Fibroblast of peridontal ligament (primary cell): Measurements from ENCODE around the gene FASTKD3.

ENCODE experiments used
- DNase-seq: peaks from one replicate; pipeline ENCODE4 v3.0.0-alpha.2; 2010; ENCODE audit errors: extremely low read depth

The FASTKD3 gene

GRCh38 chr5:7849681-7850394 lies 19.0 kb downstream of the FASTKD3 start:
- no peak for DNase-seq

DNA sequence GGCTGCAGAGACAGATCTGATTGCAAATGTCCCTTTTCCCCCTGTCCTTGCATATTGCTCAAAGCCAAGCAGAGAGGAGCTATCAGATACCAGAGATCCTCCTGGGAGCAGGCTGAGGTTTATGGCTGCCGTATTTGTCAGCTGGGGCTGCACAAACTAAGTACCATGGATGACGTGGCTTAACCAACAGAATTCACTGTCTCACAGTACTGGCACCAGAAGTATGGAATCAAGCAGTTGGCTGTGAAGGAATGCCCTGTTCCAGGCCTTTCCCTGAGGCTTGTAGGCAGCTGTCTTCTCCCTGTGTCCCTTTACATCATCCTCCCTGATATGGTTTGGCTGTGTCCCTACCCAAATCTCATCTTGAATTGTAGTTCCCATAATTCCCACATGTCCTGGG lies 20.5 kb downstream of the FASTKD3 start:
- peak; percentile 59 for DNase-seq

DNA sequence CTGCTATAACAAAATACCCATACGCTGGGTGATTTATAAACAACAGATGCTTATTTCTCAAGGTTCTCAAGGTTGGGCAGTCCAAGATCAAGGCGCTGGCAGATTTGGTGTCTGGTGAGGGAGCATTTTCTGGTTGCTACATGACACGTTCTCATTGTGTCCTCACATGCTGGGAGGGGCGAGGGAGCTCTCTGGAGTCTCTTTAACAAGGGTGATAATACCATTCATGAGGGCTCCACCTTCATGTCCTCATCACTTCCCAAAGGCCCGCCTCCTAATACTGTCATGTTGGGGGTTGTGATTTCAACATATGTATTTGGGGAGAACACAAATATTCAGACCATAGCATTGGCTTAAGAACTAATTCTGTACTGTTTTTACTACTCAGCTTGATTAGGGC lies 22.5 kb downstream of the FASTKD3 start:
- DNase-seq: no peak

DNA sequence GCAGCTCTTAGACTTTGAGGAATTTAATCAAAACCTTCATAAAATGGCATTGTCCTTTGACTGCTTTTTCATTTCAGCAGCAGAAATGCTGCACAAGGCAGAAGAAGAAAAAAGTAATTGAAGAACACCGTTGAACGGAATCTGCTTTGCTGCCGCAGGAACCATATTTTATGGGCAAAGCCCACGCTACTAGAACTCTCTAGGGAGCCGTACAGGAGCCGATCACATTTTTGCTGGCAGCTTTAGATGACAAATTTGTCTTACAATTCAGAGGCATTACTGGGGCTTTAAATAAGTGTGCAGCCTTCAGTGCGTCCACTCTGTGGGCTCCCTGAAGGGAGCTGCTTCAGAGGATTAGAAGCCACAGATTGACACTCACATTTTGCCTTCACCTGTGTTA lies 23.3 kb downstream of the FASTKD3 start:
- no peak for DNase-seq

DNA sequence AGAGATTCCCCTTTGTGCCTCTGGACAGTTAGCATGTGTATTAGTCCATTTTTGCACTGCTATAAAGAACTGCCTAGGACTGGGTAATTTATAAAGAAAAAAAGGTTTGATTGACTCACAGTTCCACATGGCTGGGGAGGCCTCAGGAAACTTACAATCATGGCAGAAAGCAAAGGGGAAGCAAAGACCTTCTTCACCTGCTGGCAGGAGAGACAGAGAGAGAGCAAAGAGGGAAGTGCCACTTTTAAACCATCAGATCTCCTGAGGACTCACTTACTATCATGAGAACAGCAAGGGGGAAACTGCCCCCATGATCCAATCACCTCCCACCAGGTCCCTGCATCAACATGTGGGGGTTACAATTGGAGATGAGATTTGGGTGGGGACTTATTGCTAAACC lies 23.9 kb downstream of the FASTKD3 start:
- DNase-seq: no peak

DNA sequence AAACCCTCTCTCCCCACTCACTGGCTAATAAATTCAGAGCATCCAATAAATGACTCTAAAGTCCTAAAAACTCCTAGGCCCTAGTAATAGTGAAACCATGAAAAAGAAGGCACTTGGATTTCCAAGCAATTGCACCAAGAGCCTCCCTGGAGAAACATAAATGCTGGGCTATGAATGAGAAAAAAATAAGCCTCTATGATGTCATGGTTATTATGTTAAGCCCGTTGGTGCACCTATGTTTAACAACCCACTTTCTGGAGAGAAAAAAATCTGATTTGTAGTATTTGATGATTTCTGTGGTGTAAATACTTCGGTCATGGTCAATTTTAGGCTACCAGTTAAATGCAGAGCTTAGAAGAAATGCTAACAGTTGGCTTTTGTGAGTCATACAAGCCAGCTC lies 26.3 kb downstream of the FASTKD3 start:
- DNase-seq: no peak

DNA sequence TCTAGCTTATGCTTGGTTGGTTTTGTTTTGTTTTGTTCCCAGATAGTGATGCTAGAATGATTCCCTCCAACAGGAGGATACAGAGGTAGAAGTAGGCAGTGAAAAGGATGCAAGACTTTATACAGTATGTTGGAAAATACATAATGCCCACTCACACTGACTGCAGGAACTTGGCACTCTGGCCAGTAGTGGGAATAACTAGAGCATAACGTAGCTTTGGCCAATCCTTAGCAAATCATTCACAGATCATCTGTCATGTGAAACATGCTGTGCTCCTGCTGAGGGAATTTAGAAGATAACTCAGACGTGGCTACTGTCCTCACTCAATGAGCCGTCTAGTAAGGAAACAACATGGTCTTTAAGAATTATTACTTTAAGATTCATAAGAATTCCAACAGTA lies 31.4 kb downstream of the FASTKD3 start:
- DNase-seq: no peak

DNA sequence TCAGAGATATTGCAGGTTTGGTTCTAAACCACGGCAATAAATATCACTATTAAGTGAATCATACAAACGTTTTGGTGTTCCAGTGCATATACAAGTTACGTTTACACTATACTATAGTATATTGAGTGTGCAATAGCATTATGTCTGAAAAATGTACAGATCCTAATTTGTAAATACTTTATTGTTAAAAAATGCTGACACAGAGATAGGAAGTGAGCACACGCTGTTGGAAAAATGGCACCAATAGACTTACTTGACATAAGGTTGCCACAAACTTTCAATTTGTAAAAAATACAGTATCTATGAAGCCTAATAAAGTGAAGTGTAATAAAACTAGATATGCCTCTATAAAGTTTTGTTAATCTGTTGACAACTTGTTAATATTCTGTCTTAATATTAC lies 33.8 kb downstream of the FASTKD3 start:
- DNase-seq: no peak

DNA sequence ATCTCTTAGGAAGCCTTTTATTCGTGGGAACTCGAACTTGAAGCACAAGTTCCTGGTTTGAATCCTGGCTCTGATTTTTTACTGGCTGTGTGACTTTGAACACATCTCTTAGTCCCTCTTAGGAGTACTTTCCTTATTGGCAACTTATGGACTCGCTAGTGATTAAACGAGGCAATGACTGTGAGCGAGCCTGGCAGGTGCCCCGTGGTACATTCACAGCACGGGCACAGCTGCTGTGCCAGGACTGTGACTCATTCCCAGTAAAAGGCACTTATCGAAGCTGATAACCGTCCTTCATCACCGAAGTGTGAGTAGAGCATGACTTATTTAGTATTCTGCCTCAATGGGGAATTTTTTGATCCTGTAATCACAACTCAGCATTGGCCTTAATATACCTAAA lies 40.6 kb downstream of the FASTKD3 start:
- no peak for DNase-seq

DNA sequence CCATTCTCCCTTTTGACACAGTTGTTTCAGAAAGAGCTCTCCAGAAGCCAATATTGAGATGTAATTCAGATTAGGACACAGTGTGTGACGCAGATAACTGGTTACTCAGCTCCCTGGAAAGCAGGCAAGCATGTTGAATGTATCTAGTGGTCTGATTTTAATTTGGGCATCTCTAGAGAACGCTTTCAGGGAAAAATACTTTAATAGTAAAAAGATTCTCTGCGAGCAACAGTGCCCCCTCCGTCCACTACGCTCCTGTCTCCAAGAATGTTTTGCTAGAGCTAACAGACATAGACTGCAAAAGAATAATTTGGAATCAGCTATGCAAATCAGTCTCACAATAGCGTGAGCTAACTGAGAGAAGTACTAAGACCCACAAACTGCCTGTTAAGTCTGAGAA lies 41.2 kb downstream of the FASTKD3 start:
- peak; percentile 73 for DNase-seq

DNA sequence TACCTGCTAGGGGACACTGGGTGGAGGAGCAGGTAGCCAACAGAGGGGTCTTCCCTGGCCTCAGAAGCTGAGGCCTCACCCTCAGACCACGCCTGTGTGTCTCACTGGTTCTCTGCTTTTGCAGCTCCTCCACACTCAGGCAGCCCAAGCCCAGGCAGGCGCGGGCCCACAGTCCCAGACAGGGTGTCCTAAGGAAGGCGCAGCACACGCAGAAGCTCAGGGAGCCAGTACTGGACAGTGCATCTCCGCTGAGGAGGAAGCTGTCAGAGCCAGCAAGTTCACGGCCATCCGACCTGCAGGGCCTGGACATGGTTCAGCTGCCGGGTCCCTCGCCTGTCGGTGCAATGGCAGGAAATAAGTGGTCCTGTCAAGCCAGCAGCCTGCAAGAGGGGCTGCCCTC lies 43.2 kb downstream of the FASTKD3 start:
- no peak for DNase-seq

- no peak for DNase-seq
Observed at GRCh38 chr5:7824995-7825394, 43.8 kb downstream of the FASTKD3 start.

GRCh38 chr5:7823594-7823993 lies 45.2 kb downstream of the FASTKD3 start:
- DNase-seq: no peak

DNA sequence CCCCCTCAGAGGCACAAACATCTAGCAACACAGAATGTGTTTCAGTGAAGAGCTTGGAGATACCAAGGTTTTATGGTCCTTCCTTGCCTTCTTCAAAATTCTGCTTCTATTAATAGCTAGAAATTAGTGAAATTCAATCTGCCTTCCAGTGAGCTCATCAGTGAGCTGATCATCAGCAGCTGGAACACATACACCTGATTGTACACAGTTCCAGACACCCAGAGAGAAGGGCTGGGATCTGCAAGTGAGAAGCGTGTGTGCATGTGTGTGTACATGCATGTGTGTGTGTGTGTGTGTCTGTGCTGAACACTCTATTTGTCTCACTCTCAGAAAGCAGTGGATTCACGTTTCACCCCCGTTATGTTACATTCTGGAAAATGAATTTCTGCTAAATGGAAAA lies 46.4 kb downstream of the FASTKD3 start:
- DNase-seq: no peak

DNA sequence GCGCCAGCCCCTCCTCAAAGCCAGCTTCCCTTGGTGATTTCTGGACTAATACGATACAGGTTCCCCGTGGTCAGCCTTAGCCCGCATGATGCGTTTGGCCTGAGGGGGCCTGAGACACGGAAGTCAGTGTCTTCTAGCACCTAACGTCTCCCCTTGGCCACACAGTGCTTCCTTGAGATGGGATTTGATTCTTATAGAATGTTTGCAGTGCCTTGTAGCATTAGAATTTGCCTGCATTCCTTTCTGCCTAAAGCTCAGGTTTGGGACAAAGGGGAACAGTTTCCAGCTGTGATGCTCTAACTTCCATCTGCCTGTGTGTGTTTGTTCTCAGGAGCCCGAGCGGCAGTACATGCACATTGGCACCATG lies 52.3 kb downstream of the FASTKD3 start:
- DNase-seq: no peak

- peak; percentile 40 for DNase-seq
Observed at GRCh38 chr5:7815892-7816534, 52.8 kb downstream of the FASTKD3 start.

DNA sequence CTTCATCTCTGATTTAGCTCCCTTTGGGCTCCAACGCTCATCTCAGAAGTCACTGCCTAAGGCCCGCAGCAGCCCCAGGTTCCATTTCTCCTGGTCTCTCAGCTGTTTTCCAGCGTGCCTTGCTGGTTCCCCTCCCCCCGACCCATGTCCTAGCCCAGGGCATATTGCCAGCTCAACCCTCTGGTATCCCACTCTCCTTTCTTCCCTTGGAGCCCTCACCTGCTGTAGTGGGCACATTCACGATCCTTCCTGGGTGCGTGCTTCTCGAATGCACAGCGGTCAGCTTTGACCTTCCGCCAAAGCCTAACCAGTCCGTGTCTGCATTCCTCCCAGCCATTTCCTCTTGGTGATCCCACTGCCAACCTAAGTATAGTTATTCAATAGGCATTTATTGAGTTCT lies 54.0 kb downstream of the FASTKD3 start:
- no peak for DNase-seq

DNA sequence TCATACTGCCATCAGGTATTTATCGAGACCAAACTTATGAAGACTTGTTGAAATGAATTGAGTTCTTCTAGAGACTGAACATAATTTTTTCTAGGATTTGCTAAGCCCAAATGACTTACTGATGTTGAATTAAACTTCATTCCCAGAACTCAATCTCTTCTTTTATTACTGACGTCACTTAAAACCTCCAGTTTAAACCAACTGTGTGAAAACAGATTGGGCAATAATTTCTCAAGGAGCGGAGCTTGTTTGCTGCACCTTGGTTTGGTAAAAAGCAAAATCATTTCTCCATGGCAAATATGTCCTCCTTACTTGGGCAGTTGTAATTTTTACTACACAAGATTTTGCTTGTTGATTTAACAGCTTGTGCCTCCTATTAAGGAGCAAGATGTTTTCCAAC lies 55.3 kb downstream of the FASTKD3 start:
- DNase-seq: no peak

DNA sequence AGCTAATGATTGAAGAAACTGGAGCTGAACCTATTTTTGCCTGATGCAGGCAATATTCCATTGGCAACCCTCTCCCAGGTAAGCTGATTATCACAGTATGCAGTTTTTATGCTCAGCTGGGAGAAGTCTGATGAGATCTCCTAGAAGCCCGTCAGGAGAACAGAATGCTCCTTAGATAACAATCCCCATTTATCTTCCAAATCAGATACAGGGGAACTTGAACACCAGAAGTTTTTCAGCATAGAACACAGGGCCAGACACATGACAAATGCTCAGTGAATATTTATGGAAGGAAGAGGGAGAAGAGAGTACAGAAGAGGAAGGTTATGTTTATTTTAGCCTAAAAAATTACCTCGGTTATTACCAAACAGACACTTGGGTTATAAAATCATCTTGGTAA lies 55.8 kb downstream of the FASTKD3 start:
- no peak for DNase-seq

DNA sequence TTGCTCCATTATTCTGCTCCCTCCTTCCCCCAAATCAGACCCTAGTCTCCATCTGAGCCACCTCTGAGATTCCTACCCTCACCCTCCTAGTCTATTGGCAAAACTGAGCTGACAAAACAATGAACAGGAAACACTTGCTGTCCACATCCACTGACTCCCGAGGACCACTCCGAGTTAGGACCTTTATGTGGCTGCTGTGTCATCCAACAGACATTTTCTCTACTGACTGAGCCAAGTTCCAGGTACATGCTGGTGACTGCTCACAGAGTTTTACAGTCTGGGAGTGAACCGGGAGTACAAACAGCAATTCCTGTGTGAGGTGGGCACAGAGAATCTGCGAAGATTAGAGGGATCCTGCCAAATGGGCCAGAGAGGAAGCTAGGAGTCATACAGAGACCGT lies 57.1 kb downstream of the FASTKD3 start:
- no peak for DNase-seq
